Liver (tissue), 3 donors: ENCODE results near the gene AGBL4.

Source experiments
- CTCF ChIP-seq: fragments of 150-350 bp; IDR thresholded peaks from 2 replicates; pipeline ENCODE4 v1.5.1; 2017; ENCODE audit warnings: improper control_type of control experiment, low read depth, low read length; ENCODE audit not compliant: missing input control
- EGR1 ChIP-seq, 2 donors: IDR thresholded peaks; 2 replicates each; pipeline ENCODE4 v1.6.1; 2016 to 2018; ENCODE audit warnings: antibody characterized with exemption in 2 of 2, low read depth in 2 of 2
- GABPA ChIP-seq, 2 donors: IDR thresholded peaks in 1 of 2; conservative IDR thresholded peaks in 1 of 2; 2 replicates each; pipeline ENCODE4 v1.6.1; 2016; ENCODE audit warnings: antibody characterized with exemption in 2 of 2, mild to moderate bottlenecking in 1 of 2, moderate library complexity in 1 of 2
- HNF4G ChIP-seq: IDR thresholded peaks from 2 replicates; pipeline ENCODE4 v1.6.1; 2016; ENCODE audit warnings: antibody characterized with exemption
- JUND ChIP-seq, 2 donors: IDR thresholded peaks; 2 replicates each; pipeline ENCODE4 v1.6.1; 2016; ENCODE audit warnings: antibody characterized with exemption in 2 of 2
- NR2F2 ChIP-seq: IDR thresholded peaks from 2 replicates; pipeline ENCODE4 v1.6.1; 2016; ENCODE audit warnings: antibody characterized with exemption
- RAD21 ChIP-seq, 2 donors: IDR thresholded peaks; 2 replicates each; pipeline ENCODE4 v1.6.1; 2016; ENCODE audit warnings: antibody characterized with exemption in 2 of 2, mild to moderate bottlenecking in 2 of 2
- RXRA ChIP-seq, 2 donors: IDR thresholded peaks; 2 replicates each; pipeline ENCODE4 v1.6.1; 2017 to 2018; ENCODE audit warnings: antibody characterized with exemption in 2 of 2, mild to moderate bottlenecking in 1 of 2
- SP1 ChIP-seq: IDR thresholded peaks from 2 replicates; pipeline ENCODE4 v1.6.1; 2018; ENCODE audit warnings: antibody characterized with exemption, mild to moderate bottlenecking
- YY1 ChIP-seq: IDR thresholded peaks from 2 replicates; pipeline ENCODE4 v1.6.1; 2016; ENCODE audit warnings: antibody characterized with exemption, mild to moderate bottlenecking
- ZBTB33 ChIP-seq: IDR thresholded peaks from 2 replicates; pipeline ENCODE4 v1.6.1; 2016; ENCODE audit warnings: antibody characterized with exemption
- TF ChIP-seq, protein P1 (sequence below): IDR thresholded peaks from 2 replicates; pipeline ENCODE4 v1.6.1; 2016; ENCODE audit warnings: antibody characterized with exemption
- donor health status: healthy.
- donor health status: healthy.

DNA sequence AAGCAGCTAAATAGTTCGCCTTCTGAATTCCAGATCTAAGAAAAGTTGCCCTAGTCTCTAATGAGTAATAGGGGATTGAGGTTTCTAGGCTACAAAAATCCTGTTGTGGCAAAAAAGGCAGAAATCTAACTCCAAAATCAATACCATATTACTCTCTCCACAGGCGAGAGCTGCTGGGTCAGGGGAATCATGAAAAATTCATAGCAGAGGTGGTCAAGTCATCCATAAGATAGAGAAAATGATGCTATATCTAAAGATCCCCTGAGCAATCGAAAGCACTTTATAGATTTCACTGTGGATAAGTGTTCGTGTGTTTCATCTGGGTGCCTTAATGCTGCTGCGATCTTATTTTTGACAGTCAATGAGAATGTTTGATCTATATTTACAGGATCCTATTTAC is 417.7 kb downstream of the AGBL4 start:
- TF ChIP-seq CTCF (no peak), JUND (IDR thresholded peaks at IDR 0.05) (no peak), YY1 (no peak), ZBTB33 (no peak), RXRA (IDR thresholded peaks at IDR 0.05) (no peak), HNF4G (no peak), SP1 (no peak), RAD21 (IDR thresholded peaks at IDR 0.05) (no peak), NR2F2 (no peak), EGR1 (IDR thresholded peaks at IDR 0.05; ENCODE audit: low read depth in 2 of 2) (no peak), GABPA (IDR thresholded peaks at IDR 0.05 in 1 of 2, conservative IDR thresholded peaks at IDR 0.05 in 1 of 2) (no peak)
- TF ChIP-seq, protein P1, sequence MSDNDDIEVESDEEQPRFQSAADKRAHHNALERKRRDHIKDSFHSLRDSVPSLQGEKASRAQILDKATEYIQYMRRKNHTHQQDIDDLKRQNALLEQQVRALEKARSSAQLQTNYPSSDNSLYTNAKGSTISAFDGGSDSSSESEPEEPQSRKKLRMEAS: no peak
